Spleen (tissue), 7 donors: ENCODE data around the gene FOXE3.

Source experiments
- POLR2A ChIP-seq, 3 donors: fragments of 450-650 bp; IDR thresholded peaks; one replicate each; pipeline ENCODE4 v1.5.1; 2017; ENCODE audit warnings: antibody characterized with exemption in 3 of 3, mild to moderate bottlenecking in 1 of 3
- POLR2AphosphoS5 ChIP-seq, 3 donors: sonication (generic); formaldehyde crosslinking; IDR thresholded peaks; one replicate each; pipeline ENCODE4 v1.5.1; 2017; ENCODE audit warnings: antibody characterized with exemption in 3 of 3
- TF ChIP-seq, protein P1 (sequence below), 11 experiments: fragments of 200-600 bp in 7 of 11; fragments of 450-650 bp in 4 of 11; sonication (generic) in 4 of 11; IDR thresholded peaks in 8 of 11; conservative IDR thresholded peaks in 3 of 11; 1 replicate in 7 of 11; 2 replicates in 4 of 11; pipeline versions ENCODE4 v1.4.0 to v1.8.0; 2016 to 2021; ENCODE audit warnings: antibody characterized with exemption in 11 of 11, inconsistent platforms in 4 of 11, mild to moderate bottlenecking in 1 of 11
- donor health status: DM: no; HTN: no; CAD: no; lungs with moderate emphysema.
- donor health status: DM: no; HTN: no; CAD: no.
- donor health status: DM: no; HTN: no; CAD: no.

DNA sequence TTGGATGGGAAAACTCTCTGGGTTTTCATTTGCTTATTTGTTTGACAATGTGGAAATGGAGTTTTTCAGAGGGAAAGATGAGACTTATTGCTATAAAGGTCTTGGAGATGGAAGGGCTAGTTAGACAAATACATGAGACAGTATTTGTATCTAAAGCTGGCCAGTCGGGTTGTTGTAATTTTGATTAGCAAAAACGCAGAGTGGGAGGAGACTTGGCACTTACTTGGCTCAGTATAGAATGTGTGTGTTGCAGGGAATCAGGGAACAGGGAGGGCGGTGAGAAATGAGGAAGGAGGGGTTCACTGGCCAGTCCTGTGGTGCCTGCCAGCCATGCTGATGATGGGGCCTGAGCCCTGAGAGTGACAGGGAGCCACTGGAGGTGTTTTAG lies 6.0 kb upstream of the FOXE3 start:
- TF ChIP-seq, protein P1, sequence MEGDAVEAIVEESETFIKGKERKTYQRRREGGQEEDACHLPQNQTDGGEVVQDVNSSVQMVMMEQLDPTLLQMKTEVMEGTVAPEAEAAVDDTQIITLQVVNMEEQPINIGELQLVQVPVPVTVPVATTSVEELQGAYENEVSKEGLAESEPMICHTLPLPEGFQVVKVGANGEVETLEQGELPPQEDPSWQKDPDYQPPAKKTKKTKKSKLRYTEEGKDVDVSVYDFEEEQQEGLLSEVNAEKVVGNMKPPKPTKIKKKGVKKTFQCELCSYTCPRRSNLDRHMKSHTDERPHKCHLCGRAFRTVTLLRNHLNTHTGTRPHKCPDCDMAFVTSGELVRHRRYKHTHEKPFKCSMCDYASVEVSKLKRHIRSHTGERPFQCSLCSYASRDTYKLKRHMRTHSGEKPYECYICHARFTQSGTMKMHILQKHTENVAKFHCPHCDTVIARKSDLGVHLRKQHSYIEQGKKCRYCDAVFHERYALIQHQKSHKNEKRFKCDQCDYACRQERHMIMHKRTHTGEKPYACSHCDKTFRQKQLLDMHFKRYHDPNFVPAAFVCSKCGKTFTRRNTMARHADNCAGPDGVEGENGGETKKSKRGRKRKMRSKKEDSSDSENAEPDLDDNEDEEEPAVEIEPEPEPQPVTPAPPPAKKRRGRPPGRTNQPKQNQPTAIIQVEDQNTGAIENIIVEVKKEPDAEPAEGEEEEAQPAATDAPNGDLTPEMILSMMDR (IDR thresholded peaks at IDR 0.05 in 8 of 11, conservative IDR thresholded peaks at IDR 0.05 in 3 of 11), result no peak
- TF ChIP-seq POLR2A (IDR thresholded peaks at IDR 0.05) (no peak), POLR2AphosphoS5 (IDR thresholded peaks at IDR 0.05) (no peak)
